Breast epithelium (tissue), 3 donors: Measurements from ENCODE around the gene GOT1.

Experiments
- CTCF ChIP-seq, 3 donors: fragments of 450-650 bp; IDR thresholded peaks; one replicate each; pipeline ENCODE4 v1.5.1; 2016 to 2017; ENCODE audit warnings: antibody characterized with exemption in 3 of 3, mild to moderate bottlenecking in 3 of 3, moderate library complexity in 3 of 3
- POLR2A ChIP-seq: fragments of 450-650 bp; IDR thresholded peaks from one replicate; pipeline ENCODE4 v1.6.1; 2016; ENCODE audit warnings: antibody characterized with exemption, mild to moderate bottlenecking, moderate library complexity
- POLR2AphosphoS5 ChIP-seq, 3 donors: sonication (generic); formaldehyde crosslinking; IDR thresholded peaks; one replicate each; pipeline ENCODE4 v1.6.1; 2017; ENCODE audit warnings: antibody characterized with exemption in 3 of 3

DNA sequence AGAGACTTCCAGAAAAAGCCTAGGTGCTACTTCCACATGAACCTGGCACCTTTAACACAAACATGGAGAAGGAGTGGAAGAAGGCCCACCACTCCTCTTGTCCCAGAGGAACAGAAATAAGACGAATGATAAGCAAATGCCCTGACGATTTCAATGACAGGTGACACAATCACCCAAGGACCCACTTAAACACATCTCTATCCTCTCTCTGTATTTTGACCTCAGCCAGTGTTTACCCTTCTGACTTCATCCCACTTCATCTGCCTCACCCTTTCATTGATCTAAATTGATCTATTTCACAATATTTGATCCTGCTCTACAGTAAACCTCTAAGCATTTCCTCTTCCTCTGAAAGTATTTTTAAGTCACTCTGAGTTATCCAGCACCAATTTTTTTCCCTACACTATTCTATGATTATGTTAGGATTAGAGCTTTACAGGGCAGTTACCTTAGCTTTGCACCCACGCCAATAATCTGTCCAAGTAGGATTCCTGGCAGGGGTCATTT, 9.1 kb downstream of the GOT1 start:
- TF ChIP-seq CTCF (IDR thresholded peaks at IDR 0.05) (no peak), POLR2A (no peak), POLR2AphosphoS5 (IDR thresholded peaks at IDR 0.05) (no peak)
